Body of pancreas (tissue), 4 donors: ENCODE data around the gene SEZ6L2.

Source experiments
- POLR2A ChIP-seq, 3 donors: fragments of 450-650 bp; IDR thresholded peaks; one replicate each; pipeline ENCODE4 v1.6.1; 2016; ENCODE audit warnings: antibody characterized with exemption in 3 of 3, mild to moderate bottlenecking in 2 of 3
- TF ChIP-seq, protein P1 (sequence below), 7 experiments: fragments of 450-650 bp in 4 of 7; fragments of 200-600 bp in 3 of 7; sonication (generic) in 3 of 7; IDR thresholded peaks; one replicate each; pipeline ENCODE4 v1.5.1; 2016 to 2019; ENCODE audit warnings: antibody characterized with exemption in 7 of 7

DNA sequence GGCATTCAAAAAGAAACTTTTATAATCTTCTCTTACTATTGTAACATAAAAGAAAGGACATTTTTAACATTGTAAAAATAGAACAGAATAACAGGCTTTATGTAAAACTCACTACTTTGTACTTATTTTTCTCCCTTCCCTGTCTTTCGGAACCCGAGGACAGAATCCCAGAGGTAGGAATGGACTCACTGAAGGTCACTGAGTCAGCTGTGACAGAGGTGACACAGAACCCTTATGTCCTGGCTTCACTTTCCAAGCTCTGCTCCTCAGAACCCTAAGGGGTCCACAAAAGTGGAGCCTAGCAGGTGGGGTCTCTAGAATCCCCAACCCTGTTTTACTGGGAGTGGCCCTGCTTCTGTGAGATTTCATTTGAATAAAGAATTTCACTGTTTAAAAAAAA lies 23.0 kb upstream of the SEZ6L2 start:
- TF ChIP-seq, protein P1, sequence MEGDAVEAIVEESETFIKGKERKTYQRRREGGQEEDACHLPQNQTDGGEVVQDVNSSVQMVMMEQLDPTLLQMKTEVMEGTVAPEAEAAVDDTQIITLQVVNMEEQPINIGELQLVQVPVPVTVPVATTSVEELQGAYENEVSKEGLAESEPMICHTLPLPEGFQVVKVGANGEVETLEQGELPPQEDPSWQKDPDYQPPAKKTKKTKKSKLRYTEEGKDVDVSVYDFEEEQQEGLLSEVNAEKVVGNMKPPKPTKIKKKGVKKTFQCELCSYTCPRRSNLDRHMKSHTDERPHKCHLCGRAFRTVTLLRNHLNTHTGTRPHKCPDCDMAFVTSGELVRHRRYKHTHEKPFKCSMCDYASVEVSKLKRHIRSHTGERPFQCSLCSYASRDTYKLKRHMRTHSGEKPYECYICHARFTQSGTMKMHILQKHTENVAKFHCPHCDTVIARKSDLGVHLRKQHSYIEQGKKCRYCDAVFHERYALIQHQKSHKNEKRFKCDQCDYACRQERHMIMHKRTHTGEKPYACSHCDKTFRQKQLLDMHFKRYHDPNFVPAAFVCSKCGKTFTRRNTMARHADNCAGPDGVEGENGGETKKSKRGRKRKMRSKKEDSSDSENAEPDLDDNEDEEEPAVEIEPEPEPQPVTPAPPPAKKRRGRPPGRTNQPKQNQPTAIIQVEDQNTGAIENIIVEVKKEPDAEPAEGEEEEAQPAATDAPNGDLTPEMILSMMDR (IDR thresholded peaks at IDR 0.05) = no peak
- no peak for TF ChIP-seq POLR2A (IDR thresholded peaks at IDR 0.05)
